GM19397 (cell line): ENCODE data around the gene CXCL16.

ENCODE experiments used
- ATAC-seq: cut with Tn5 transposase; IDR thresholded peaks from one replicate; pipeline ENCODE4 v1.9.1; 2021; ENCODE audit warnings: mild to moderate bottlenecking, moderate library complexity; ENCODE audit not compliant: unreplicated experiment

CXCL16 gene

DNA sequence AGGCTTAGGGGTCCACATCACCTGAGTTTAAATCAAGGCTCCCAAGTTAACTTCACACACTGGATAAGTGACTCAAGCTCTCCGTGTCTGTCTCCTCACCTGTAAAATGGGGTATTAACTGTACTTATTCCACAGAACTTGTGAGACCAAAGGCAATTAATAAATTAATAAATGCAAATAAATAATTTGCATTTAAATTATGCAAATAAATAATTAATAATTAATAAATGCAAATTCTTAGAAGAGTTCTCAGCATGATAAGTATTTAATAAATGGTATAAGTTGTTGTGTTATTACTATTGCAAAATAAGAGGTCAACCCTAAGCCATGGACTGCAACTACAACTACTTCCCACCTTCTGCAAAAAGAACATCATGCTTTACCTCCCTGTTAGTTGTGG lies 13.7 kb upstream of the CXCL16 start:
- no peak for ATAC-seq

DNA sequence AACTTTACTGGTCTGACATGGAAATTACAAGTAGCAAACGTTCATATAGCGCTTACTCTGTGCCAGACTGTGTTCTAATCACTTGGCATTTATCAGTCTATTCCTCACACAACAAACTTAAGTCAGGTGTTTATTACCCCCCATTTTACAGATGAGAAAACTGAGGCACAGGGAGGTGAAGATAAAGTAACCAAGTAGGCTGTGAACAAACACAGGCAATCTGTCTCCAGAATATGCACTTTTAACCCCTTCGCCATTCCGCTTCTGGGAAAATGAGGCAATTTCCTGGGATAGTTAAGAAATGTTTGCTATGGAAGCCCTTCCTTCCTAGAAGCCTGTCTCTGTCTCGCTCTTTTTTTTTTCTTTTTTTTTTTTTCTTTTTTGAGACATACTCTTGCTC lies 12.2 kb upstream of the CXCL16 start:
- no peak for ATAC-seq

DNA sequence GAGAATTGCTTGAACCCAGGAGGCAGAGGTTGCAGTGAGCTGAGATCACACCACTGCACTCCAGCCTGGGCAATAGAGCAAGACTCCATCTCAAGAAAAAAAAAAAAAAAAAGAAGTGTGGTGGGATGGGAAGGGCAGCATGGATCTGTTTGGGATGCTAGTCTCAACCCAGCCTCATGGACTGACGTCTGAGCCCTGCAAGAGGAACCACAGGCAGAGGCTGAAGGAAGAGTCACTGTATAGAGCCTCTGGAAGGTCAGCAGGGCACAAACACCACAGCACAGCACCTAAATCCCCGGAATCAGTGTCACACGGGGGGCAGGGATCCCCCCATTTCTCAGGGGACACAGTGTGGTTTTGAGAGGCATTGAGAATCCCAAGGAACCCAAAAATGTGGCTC lies 10.9 kb upstream of the CXCL16 start:
- no peak for ATAC-seq

DNA sequence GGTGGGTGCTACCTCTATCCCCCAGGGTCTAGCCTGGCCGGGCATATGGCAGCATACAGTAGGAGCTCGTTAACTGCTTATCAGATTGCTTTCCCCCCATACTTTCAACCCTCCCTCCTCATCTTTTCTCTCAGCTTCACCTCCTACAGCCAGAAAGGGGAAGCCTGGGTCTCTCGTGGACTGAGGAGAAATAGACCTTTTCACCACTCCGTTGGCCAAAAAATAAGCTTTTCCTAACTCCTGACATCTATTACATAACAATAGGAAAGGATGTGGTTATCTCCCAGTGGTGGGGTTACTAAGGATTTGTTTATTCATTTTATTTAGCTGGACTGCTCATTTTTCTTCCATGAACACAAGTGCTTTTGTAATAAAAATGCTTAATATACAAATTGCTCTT lies 9.0 kb upstream of the CXCL16 start:
- ATAC-seq, result no peak

DNA sequence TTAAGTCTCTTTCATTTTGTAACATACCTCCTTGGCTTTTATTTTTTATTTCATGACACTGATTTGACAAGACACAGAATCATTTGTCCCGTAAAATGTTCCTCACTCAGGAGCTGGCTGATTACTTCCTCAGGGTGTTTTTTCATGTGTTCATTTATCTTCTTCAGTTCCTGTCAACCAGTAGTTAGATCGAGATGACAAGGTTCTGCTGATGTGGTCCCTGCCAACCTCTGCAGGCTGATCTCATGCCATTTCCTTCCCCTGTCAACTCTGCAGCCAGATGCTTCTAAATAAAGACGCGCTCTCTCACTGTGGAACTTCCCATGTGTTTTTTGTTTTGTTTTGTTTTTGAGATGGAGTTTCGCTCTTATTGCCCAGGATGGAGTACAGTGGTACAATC lies 8.1 kb upstream of the CXCL16 start:
- ATAC-seq, result no peak

DNA sequence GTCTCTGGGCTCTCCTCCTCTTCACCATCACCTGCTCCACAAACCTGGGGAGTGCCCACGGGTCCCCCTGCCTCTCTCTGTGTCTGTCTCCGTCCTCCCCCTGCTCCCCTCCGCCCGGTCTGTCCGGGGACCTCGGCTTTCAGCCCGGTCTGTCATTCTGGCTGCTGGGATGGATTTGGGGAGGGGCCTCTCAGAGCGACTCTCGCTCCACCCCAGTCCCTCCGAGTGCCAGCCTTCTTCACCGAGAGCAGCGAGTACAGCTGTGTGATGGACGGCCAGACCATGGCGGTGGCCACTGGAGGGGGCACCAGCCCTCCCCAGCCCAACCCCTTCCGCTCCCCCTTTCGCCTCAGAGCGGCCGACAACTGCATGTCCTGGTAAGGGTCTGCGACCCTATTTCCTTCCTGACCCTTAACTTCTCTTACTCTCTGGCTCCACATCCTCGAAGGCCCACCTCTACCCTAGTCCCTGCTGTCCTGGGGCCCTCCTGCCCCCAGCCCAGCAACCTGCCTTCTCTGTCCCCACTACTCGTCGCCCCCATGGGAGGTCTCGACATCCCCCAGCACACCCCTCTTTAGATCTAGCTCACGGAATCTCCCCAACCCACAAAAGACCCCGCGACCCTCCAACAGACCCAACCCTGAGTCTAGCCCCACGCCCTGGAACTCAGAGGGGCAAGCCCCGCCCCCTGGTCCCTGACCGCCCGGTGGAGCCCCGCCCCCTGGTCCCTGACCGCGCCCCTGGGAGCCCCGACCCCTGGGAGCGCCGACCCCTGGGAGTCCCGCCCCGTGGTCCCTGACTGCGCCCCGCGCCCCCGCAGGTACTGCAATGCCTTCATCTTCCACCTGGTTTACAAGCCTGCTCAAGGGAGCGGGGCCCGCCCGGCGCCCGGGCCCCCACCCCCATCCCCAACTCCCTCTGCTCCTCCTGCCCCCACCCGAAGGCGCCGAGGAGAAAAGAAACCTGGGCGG lies 5.6 kb upstream of the CXCL16 start:
- ATAC-seq, result no peak

DNA sequence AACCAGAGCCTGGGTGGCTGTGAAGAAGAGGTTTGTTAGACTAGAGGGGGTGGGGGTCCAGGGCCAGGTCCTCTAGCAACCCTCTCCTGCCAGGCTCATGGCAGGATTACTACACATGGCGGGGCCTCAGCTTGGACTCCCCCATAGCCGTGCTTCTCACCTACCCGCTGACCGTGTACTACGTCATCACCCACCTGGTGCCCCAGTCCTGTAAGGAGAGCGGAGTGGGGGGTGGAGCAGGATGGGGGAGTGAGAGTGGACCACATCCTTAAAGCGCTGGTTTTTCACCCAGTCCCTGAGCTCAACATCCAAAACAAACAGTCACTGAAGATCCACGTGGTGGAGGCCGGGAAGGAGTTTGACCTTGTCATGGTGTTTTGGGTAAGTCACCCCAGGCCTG lies 4.2 kb upstream of the CXCL16 start:
- no peak for ATAC-seq

DNA sequence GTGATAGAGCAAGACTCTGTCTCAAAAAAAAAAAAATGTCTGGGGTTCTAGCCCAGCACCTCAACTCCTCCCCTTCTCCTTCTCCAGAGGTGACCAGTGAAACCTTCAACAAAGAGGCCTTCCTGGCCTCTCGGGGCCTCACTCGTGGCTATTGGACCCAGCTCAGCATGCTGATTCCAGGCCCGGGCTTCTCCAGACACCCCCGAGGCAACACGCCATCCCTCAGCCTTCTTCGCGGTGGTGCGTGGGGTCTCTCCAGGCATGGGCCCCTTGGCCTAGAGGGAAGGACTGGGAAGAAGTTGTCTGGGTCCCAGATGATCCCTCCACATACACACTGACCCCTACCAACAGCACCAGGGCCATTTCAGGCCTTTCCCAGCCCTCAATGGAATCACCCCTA lies 3.5 kb upstream of the CXCL16 start:
- ATAC-seq, result no peak

DNA sequence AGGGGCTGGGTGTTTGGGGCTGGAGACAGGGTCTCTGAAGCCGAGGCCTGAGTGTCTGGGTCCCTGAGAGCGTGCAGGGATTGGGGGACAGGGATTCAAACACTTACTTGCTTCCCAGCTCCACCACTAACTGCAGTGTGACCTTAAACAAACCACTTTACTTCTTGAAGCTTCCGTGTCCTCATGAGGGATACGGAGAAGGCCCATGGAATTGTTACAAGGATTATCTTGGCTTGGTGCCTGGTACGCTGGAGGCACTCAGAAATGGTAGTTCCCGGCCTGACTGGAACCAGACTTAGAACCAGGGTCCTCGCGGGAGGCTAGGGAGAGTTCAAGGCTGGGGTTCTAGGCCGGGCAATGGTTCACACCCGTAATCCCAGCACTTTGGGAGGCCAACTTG lies 2.9 kb upstream of the CXCL16 start:
- ATAC-seq, result no peak

DNA sequence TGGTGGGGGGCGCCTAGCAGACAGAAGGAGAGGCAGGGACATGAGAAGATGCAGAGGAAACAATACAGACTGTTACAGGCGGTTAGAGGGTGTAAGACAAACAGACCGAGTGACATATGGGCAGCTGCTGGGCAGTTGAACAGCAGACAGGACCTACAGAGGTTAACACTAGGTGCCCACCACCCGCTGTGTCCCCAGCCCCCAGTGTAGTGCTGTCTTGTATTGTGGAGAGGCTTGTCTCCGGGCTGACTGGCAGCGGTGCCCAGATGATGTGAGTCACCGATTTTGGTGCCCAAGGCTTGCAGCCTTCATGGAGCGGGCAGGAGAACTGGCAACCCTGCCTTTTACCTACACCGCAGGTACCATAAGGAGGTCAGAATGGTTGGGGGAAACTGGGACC lies 2.4 kb upstream of the CXCL16 start:
- no peak for ATAC-seq

DNA sequence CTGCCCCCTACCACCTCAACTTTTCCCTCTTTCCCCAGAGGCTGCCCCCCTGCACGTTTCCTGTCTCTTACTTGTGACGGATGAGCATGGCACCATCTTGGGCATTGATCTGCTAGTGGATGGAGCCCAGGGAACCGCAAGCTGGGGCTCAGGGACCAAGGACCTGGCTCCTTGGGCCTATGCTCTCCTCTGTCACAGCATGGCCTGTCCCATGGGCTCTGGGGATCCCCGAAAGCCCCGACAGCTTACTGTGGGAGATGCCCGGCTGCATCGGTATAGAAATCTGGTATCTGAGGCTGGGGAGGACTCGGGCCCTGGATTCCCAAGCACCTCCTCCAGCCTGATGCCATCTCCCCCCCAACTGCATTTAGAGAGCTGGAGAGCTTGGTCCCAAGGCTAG lies 1.8 kb upstream of the CXCL16 start:
- no peak for ATAC-seq

DNA sequence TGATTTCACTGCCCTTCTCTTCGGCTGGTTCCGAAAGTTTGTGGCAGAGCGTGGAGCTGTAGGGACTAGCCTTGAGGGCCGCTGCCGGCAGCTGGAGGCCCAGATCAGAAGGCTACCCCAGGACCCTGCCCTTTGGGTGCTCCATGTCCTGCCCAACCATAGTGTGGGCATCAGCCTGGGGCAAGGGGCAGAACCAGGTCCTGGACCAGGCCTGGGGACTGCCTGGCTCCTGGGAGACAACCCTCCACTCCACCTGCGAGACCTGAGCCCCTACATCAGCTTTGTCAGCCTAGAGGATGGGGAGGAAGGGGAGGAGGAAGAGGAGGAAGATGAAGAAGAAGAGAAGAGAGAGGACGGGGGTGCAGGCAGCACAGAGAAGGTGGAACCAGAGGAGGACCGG lies 856 bp upstream of the CXCL16 start:
- no peak for ATAC-seq

DNA sequence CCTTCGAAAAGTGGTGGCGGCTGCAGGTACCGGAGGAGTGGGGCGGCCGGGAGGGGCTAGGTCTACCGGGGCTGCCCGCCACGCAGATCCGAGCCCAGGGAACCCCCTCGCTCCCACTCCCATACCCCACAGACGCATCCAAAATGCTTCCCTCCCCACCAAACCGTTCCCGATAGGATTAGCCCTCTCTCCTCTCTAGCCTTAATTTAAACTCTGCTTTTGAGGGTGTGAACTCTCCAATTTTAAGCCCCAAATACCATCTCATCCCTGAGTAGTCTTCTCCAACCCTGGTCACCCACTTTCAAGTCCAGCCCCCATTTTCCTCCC lies 260 bp upstream of the CXCL16 start:
- ATAC-seq, result no peak

DNA sequence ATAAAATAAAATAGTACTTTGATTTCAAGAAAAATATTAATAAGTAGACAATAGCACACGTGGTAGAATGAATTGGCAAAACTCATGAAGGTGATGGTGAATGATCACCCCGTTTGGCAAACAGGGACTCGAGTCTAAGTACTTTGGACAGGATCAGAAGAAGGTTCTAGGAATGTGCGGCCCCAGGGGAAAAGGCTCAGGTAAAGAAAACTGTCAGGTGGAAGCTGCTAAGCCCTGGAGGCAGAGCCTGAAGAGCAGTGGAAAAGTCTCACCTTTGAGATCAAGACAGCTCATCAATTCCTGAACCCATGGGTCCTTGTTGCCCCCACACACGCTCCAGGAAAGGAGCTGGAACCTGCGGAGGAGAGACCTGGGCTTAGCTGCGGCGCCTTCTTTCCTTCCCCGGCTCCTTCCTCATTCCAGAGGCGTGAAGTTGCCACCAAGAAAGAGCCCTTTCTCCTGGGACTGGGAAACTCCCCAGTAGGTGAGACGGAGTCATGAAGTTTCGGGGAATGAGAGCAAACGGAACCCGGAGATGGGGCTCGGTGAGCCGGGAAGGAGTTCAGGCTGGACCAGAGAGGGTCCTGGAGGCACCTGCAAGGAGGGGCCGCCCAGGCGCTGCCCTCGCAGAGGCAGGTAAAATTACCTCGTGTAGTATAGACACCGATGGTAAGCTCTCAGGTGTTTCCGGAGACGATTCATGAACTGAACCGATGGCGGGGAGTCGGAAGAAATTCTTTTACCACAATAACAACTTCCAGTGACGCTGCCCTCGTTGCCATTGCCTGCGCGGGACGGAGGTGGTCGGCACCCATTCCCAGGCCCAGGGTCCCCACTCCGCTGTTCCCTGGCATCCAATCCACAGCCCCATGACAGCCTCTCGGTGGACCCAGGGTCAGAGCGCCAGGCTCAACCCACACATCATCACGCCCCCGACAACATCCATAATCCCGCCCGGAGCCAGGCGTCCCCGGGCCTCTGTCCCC lies 1.3 kb downstream of the CXCL16 start:
- ATAC-seq, result no peak

DNA sequence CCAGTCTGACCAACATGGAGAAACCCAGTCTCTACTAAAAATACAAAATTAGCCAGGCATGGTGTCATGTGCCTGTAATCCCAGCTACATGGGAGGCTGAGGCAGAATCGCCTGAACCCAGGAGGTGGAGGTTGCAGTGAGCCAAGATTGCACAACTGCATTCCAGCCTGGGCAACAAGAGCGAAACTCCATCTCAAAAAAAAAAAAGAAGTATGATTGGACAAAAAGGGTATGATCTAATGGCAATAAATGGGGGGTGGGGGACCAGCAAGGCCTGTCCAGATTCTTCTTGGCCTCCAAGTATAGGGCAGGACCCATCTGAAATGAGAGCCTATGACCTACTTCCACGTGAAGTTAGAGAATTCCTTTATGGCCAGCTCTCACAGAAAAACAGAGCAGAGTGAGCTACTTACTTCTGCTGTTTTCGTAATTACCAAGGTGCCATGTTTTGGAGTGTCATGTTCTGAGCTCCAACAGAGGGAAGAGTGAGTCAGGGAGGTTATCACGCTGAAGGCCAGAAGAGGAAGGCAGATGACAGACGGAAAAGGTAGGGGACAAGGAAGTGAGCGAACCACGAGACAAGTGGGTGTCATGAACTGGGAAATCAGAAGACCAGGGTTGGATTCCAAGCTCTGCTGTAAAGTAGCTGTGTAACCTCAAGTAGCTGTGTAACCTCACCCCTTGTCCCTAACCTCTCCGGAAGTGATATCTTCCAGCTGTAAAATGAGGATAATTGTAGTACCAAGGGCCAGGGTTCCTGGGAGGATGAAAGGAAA lies 3.7 kb downstream of the CXCL16 start:
- no peak for ATAC-seq

DNA sequence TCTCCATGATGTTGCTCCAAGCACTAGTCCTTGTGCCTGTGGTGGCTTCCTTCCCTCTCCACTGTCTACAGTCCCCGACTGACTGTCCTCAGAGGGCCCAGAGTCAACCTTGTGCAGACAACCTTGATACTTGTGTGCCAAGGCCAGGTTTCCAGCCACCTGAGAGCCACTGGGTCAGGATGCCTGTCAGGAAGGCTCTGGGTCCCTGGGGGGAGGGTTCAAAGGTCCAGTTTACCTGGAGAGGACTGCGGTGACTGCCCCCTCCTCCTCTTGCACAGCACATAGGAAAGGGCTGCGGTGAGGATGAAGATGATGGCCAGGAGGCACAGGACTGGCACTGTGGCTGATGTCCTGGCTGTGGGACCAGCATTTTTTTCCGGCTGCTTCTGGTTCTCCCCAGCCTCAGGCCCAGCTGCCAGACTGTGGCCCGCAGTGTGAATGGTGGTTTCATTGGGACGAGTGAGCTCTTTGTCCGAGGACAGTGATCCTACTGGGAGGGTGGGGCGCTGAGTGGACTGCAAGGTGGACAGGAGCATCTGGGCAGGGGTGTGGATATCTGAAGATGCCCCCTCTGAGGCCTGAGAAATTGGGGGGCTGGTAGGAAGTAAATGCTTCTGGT lies 4.8 kb downstream of the CXCL16 start:
- no peak for ATAC-seq

DNA sequence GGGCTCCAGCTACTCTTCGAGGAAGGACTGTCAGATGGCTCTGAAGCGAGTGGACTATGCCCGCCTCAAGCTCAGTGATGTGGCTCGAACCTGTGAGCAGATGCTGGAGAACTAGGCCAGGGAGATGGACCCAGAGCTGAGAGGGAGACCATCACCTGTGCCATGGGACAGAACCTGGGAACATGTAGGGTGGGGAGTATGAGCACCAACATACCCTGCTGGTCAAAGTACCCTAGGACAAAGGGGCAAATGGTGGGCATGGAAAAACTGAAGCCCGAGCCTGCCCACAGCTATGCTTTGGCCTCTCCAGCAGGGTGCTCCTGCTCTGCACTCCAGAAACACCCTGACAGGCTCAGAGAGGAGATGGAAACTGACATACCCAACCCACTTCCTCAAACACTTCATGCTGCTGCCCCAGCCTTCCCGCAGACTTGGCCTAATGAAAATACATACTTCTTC lies 6.6 kb downstream of the CXCL16 start:
- ATAC-seq, result no peak

DNA sequence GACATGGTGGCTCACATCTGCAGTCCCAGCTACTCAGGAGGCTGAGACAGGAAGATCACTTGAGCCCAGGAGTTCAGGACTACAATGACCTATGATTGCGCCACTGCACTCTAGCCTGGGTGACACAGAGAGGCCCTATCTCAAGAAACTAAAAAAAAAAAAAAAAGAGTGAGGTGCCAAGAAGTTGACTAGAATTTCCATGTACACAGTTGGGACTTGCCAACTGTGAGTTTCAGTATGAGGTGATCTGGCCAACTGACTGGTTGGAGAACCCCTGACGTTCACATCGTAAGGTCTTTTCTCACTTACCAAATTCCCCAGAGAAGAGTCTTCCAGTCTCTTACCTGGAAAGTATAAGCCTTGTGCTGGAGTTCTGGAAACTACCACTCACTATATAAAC lies 11.6 kb downstream of the CXCL16 start:
- ATAC-seq, result no peak

DNA sequence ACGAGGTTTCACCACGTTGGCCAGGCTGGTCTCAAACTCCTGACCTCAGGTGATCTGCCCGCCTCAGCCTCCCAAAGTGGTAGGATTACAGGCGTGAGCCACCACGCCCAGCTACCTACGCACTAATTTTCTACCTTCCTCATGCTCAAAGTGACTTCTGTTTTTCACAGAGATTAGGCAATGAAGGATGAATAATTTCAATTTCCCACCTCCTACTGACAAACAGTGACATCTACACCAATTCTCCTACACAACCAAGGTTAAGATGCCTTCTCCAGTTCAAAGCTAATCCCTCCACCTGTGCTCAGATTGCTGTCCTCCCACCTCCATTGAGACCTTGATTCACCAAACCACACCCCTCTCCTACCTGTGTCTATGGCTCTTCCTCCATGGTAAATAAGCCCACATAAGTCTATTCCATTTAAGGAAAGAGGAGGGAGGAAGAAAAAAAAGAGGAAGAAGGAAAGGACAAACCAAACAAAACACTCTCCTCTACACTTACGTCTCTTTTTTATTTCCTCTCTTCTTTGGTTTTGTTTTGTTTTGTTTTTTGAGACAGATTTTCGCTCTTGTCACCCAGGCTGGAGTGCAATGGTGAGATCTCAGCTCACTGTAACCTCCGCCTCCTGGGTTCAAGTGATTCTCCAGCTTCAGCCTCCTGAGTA lies 13.9 kb downstream of the CXCL16 start:
- ATAC-seq, result no peak

DNA sequence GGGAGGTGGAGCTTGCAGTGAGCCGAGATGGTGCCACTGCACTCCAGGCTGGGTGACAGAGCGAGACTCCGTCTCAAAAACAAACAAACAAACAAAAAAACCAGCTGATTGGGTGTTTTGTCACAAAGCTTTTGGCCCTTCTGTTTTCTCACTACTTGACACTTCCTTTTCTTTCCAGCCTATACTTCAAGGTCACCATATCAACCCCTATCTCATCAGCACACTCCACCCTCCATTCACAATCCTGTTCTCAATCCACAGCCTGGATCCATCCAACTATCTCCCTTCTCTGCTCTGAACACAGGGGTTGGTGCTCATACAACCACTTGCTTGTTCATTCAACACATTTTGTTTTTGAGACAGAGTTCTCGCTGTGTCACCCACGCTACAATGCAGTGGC lies 15.1 kb downstream of the CXCL16 start:
- ATAC-seq, result no peak
